Fibroblast of peridontal ligament (primary cell): ENCODE measurements around the gene TMEM109.
A peak's percentile ranks its signal among the peaks of the same experiment; 100 is the strongest.

ENCODE experiments used
- DNase-seq: peaks from one replicate; pipeline ENCODE4 v3.0.0-alpha.2; 2010; ENCODE audit errors: extremely low read depth

TMEM109 gene

DNA sequence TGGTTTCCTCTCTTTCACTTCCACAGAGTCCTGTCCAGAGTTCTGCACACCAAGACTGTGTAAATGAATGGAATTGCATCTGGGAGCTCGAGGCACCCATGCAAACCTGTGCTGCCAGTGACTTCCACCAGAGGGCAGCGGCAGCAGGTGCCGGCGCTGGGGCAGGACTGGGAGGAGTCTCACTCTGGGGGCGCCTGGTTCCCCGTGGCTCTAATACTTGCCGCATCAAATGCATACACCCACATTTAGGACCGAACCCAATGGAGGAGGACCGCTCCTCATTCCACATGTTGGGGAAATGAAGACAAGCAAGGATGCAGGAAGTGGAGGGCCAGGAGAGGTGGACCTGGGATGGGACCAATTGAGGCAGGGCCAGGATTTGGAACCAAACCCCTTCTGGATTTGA lies 56.4 kb downstream of the TMEM109 start:
- DNase-seq: peak; percentile 15

DNA sequence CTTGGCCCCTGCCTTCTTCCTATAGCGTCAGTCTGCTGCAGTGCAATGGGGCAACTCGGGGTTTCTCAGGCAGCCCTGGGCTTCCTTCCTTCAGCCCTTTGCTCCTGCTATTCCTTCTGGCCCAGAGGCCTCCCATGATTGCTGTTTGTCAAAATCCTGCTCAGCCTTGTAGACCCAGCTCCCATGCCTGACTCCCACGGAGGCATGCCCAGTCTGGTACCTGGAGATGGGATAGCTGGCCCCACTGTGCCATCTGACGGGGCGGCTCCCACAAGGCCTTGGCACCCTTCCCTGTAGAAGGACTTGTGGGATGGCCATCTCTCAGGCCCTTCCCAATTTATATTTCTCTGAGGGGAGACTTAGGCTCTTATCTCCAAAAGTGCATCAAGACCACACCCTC lies 56.9 kb downstream of the TMEM109 start:
- DNase-seq: no peak

DNA sequence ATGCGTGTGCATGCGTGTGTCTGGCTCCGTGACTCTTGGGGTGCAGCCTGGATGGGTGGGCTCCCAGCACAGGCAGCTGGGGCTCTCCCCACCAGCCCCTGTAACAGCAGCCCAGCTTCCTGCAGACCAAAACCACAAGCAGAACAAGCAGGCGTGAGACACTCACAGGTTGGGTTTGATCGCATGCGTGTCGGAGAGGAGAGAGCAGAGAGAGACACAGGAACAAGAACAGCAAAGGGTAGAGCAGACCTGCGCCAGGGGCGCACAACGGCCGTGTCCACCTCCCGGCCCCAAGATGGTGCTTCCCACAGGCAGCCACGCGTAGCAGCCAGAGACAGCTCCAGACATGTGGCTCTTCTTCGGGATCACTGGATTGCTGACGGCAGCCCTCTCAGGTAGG lies 57.6 kb downstream of the TMEM109 start, which contains the start of gene CD6:
TSS of gene CD6 (plus strand) at position 161 of the 400 bp plus-strand sequence. CDS start at position 347, 186 bp downstream.
- no peak for DNase-seq

DNA sequence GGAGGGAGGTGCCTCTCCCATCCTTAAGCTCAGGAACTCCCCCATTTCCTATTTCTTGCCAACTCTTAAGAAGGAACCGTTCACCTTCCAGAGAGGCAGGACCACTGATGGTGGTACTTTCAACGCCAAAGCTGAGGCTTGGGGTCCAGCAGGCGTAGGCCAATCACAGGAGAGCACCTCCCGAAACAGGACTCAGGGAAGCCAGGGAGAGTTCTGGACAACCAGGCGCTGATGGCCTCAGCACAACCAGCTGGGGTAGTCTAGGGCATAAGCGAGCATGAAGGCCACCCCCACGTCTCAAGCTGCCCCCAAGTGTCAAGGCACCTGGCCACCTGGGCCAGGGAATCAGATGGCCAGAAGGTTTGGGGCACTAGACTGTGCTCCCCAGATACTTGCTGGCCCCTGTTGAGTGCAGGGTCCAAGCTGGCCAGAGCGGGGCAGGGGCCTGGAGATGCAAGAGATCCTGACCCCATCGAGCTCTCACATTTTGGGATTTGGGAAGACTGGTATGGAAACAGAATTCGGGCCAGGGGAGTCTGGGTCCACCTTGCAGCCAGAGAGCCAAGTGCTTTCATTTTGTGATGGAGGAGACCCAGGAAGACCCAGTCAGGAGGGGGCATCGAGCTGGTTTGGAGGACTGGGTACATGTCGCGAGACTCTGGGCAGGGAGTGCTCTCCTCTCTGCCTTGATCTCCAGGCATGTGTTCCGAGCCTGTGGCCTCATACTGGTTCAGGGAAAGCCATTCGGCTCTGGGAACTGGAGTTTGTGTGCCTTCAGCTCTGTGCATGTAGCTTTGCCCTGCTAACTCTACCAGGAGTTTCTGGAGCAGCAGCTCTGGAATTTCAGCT lies 58.4 kb downstream of the TMEM109 start:
- DNase-seq: no peak
